HG02571 (cell line): ENCODE measurements around the gene RCAN1.
"Not testable (repeated sequence)": the region's sequence is repeated elsewhere in the genome, so short reads cannot be mapped to it uniquely, and the experiment has no call there.

Source experiments
- ATAC-seq: cut with Tn5 transposase; IDR thresholded peaks from one replicate; pipeline ENCODE4 v1.9.1; 2021; ENCODE audit warnings: mild to moderate bottlenecking, moderate library complexity; ENCODE audit not compliant: unreplicated experiment

The RCAN1 gene

DNA sequence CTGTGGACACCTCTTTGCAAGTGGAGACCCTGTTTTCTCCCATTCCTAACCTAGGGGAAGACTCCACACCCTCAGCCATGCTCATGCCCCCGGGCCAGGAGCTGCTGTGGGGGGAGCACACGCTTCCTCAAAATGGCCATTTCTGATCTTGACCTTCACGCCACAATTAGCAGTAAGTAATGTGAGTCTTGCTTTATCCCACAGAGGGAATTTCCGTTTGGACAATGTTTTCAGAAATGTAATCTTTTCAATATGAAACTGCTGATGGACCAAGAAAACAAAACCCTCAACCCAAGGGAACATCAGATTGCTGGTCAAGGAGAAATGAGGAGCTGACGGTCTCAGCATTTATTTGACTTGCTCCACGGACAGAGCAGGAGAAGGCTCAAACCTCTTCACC lies 94.6 kb downstream of the RCAN1 start:
- no peak for ATAC-seq

DNA sequence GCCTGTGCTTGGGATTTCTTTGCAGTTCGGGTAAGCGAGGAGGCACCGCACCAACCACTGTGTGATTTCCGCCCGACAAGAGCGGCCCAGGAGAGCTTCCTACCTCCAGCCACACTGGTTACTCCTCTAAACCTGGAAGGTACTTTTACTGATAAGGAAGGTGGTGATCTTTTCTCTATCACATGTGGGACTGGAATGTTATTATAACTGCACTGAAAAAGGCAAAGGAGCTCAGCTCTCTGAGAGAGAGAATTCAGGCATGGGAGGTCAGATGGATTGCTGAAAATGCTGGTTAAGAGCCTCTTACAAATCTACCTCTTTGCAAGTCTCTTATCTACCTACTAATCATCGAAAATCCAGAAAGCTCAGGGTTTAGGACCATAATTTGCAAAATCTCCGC lies 95.2 kb downstream of the RCAN1 start:
- ATAC-seq: no peak

DNA sequence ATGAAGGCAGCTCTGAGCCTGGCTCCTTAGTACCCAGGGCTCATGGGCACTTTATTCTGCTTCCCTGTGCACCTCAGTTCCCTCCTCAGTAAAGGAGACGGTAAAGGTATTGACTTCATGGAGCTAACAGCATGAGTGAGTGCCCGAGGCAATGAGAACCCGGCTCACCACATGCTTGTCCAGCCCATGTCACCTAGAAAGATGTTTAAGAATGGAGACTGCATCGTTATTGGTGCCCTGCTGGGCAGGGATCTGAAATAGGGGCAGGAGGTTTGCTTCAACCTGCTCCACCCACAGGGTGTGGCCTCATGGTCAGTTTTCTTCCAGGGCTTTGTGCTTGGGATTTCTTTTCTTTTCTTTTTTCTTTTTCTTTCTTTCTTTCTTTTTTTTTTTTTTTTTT lies 95.9 kb downstream of the RCAN1 start:
- no peak for ATAC-seq

DNA sequence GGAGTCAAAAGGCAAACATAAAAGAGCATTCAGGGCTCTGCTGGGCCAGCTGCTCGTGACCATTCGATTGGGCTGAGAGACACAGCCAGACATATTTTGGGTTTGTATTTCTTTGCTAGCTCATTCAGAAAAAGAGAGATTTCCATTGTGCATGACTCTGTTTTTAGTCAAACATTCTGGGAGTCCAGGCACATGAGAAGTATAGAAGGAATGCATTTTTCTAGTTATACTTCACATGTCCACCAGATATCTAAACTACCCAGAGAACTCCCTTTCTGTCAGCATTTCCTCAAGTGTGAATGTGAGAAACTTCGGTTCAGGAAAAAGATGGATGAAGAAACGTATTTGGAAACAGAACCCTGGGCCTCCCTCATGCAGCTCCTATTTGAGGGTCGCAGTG lies 96.6 kb downstream of the RCAN1 start:
- no peak for ATAC-seq

DNA sequence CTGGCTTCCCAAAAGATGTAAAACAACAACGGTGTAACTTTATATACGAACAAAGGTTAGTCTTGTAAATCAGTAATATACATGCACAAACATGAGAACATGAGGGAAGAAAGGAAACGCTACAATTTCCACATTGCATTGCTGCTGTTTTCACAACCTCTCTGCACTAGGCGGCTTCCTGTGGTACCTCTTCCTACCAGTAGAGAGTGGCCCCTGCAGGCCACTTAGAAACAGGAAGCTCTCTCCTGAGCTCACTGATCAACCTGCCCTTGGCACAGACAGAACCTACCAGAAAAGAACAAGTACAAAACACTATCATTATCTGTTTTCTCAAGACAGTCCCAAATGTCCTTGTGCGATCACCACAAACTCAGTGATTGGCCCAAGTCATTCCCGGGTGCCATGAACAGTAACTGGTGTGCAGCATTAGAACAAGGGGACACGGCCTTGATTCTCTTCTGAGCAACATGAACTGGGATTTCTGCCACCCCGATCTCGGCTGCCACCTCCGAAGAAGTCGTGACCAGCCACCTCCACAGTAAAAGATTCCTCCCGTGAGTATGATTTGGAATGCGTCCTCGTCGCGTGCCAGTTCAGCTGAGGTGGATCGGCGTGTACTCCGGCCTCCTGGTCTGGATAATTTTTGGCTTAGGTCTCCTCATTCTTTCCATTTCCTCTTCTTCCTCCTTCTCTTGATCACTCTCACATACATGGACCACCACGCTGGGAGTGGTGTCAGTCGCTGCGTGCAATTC lies 97.2 kb downstream of the RCAN1 start:
- no peak for ATAC-seq

DNA sequence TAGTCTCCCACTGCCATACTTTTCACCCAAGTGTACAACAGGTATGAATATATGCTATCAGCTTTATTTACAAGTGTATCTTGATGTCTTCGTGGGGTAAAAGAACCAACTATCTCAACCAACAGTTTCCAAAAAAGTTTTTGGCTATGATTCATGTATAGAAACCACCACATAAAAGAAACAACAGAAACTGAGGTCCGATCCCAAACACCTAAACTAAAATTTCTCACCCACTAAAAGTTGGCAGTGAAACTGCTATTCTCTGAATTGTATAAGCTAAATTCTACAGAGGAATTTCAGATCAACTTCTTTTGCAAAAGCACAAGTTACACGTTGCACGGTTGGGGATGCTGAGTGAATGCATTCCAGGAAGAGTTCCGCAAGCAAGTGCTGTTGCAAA lies 97.9 kb downstream of the RCAN1 start:
- no peak for ATAC-seq

DNA sequence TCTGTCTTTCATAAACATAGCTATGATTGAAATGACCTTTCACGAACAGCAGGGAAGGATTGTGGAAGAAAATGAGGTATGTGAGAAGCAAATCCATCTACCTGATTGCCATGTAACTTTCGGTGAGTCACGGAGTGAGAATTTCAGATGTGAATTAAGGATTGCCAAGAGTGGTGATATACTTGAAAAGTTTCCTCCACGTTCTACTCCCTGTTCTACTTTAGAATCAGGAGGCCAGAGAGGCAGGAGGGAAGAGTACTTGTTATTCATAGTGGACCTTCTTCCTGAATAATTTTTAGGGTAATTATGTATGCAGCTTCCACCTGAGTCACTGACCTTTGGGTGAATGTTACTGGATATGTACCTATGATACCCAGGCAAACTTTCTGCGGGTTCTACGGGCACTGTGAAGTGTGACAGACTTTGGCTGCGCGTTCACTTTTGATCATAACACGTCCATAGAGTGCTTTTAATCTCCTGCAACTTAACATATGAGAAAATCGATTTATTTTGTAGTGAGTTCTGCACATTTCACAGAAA lies 100.3 kb downstream of the RCAN1 start:
- ATAC-seq: no peak

DNA sequence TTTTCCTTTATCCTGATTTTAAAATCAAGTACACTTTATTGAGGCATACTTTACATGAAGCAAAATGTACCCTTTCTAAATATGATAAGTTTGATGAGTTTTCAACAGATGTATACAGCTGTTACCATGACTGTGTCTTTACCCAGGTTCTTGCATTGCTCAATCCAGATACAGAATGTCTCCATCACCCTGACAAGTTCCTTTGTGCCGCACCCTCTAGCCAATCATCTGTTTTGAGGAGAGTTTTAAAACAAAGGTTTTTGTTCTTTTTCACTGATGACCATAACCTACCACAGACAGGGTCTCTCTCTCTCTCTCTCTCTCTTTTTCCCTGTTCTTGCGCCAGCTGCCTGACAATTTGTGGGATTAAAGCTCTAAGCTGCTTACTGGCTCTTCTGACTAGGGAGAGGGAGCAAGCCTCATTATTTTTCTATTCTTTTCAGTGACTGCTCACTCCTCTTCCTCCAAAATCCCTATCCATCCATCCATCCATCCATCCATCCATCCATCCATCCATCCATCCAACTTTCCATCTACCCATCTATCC lies 101.7 kb downstream of the RCAN1 start:
- ATAC-seq: no peak

DNA sequence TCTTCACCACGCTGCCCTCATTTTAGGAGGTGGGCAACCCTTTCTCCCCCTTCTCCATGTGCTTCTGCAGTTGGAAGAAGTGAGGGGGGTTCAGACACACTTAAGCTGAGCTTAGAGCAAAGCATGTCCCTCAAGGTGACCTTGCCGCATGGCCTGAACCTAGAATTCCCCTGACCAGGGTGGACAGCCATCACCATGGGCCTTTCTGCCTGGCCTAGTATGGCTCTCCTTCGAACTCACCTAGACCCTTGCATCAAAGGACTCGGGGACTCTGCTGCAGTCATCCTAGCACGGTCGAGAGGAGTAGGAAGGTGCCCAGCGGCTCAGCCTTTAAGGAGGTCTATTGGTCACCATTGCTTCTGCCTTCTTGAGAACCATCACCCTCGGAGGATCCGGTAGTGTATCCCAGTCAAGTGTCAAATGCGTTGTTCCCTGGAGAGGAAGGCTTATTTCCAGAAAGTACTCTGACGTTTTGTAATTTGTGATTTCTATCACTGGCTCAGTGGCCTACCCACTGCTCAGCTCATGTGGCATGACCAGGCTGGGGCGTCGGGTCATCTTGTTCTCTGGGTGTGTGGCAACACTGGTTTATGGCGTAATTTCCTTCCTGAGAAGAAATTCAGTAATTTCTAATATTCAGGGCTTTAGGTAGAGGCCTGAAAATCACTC lies 103.0 kb downstream of the RCAN1 start, which contains the start of gene KCNE1:
Gene KCNE1 (minus strand): TSS at position 424 of the 669 bp plus-strand sequence. CDS start 62,576 bp downstream, outside the sequence.
- ATAC-seq: no peak

DNA sequence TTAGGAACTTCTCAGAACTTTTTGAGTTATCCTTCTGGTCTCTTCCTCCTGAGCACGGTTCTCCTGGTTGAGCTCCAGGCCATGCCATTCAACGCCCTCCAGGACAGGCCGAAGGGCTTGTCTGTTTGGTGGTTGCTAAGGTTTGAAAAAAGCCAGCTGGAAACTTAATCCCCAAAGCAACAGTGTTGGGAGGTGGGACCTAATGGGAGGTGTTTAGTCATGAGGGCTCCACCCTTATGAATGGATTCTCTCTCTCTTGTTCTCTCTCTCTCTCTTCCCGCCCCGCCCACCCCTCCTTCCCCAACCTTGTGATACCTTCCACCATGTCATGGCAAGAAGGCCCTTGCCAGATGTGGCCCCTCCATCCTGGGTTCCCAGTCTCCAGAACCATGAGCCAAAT lies 103.7 kb downstream of the RCAN1 start:
- no peak for ATAC-seq

DNA sequence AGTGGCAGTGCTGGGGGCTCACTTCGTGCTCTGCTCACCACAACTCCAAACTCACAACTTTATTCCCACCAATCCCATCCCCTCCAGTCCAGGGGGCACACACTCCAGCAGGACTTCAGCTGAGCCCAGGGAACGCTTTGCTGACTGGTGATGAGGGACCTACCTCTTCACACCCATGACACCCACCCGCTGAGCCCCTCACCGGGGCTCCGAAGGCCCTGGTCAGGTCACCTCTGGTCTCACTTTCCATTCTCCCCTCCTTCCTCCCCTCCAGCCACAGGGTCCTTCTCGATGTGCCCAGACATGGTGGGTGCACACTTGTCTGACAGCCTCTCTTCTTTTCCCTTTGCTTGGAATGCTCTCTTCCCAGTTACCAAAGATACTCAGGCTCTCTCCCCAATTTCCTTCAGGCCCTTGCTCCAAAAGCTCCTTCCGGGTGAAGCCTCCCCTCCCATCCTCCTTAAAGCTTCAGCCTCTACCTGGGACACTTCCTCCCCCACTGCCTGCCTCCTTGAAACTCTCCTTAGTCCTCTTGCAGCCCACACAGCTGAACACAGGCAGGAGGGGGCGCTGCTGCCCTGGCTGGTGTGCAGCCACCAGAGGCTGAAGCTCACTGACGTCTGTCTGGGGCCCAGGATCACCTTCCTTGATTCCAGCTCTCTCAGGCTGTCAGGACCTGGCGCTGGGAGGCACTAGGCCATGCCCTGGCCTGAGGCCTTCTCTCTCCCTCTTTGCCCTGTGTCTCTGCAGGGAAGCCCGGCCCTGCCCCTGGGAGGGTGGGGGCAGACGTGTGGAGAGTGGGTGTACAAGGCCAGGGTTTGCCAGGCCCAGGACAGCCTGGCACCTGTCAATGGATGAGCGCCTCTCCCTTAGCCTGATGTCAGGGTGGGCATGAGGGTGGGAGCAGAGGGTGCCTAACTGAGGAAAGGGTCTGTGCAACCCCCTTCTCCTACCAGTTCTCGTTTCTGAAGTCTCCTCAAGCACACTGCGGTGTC lies 104.5 kb downstream of the RCAN1 start:
- ATAC-seq: no peak

DNA sequence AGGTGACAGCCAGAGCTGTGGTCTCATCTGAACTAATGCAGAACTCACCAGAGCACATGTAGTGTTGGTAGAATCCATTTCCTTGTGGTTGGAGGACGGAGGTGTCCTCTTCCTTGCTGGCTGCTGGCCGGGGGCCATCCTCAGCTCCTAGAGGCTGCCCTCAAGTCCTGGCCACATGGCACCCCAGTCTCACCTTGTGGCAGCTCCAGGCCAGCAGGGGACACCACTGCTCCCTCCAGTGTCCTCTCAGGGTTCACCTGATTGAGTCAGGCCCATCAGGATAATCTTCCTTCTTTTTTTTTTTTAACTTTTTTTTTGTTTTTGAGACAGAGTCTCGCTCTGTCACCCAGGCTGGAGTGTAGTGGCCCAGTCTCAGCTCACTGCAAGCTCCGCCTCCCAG lies 105.8 kb downstream of the RCAN1 start:
- ATAC-seq: no peak

DNA sequence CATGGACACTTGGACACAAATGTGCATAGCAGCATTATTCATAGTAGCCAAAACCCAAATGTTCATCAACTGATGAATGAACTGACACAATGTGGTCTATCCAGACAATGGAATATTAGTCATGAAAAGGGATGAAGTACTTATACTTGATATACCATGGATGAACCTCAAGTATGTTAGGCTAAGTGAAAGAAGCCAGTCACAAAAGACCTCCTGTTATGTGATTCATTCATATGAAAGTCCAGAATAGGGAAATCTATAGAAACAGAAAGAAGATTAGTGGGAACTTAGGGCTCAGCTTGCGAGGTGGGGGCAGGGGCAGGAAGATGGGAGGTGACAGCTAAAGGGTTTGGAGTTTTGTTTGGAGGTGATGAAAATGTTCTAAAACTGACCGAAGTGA lies 110.3 kb downstream of the RCAN1 start:
- ATAC-seq: no peak

DNA sequence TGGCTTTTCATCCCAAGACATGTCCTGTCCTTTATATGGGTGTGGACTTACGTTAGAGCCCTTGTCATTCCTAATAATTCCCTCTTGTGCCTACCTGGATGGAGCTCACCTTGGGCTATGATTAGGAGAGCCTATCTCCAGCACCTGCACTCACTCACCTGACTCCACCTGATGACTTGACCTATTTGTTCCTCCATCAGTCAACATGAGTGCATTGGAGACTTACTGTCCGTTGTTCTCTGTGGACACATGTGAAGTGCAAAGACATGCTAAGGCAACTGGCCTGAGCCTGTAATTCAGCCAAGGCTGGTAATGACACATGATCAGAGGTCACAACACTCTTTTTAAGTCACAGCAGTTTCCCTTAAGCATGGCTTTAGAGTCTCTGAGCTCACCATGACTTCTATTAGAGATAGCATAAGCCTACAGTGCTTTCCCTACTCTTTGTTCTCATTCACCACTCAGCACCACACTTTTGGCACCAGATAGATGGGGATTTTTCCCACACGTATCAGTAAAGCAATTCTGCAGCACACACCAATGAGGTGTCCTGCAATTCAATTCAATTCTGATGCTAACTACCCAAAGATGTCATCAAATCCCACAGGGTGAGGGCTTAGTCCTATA lies 112.3 kb downstream of the RCAN1 start:
- no peak for ATAC-seq

DNA sequence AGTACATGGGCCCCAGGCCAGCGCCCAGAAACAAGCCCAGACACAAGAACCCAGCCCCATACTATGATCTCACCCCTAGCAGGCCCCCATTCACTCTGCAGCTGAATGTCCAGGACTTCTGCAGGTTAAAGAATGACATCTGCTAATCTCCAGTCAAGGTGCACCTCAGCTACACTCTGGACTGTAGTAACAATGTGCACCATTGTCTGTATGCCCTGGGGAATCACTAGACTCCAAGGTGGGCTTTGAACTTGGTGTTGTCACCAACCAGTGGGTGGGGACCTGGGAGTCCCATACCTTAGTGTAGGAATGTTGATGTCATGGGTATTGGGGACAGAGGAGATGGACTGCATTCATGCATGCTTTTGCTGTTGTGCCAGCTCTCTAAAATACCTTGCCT lies 113.2 kb downstream of the RCAN1 start:
- ATAC-seq: no peak

DNA sequence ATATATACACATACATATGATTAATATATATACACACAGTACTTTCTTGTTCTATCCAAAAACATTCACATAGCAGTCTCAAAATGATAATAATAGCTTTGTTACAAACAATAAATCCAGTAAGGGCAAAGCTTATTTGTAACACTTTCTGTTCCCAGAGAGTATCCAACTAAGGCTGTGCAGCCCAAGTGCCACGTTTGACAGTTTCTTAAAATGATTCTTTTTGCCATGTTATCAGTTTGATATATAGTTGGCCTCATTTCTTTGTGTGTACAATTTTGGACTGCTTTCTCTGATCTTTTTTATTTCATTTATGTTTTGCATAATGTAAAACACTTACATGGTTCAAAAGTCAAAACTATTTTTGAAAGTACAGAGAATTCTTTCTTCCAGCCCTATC lies 114.7 kb downstream of the RCAN1 start:
- ATAC-seq: no peak

DNA sequence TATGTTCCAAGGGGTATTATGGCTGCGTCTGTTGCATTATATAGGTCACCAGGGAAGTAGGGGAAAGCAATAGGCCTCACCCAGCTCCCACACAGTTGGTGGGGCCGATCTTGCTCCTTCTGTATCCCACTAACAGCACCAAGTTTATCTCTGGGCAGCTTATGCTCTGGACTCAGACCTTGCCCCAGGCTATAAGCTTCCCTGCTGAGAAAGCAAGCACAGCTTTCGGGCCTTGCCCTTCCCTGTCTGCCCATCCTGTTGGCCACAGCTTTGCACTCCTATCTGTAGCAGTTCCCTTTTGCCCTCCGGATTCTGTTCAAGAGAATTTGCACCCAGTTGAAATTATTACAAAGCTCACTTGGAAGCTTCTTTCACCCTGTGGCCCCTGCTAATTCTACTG lies 115.8 kb downstream of the RCAN1 start:
- no peak for ATAC-seq

DNA sequence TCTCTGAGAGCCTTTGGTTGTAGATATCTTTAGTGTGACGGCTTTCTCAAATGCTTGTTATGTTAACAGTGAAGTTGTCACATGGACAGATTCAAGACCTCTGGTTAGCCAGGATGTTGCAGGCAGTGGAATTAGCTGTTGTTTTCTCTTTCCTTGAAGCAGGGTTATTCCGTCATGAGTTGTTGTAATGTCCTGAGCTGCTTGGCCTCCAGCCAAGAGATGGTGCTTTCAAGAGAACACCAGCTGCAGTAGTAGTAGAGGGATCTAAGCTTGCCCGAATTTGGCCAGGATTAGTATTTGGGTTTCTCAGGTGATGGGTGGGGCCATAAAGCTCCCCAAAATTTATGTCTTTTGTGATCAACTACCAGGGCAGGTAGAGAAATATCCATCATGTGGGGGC lies 116.3 kb downstream of the RCAN1 start:
- no peak for ATAC-seq

DNA sequence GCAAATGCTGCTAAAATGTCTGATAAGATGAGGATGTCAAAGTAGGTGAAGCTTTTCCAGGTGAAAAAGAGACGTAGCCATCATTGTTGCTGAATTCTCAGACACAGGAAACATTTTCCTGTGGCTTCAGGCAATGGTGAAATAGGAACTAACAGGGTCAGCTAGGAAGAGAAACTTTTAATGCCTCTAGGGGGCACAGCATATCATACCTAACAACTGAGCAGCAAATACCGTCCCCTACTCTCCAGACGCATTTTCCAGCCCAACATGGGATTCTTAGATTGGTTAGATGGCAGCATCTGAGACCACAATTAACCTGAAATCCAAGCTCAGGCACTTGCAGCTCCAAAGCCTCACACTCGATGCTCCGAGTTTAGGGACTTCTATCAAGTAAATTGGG lies 131.1 kb downstream of the RCAN1 start:
- ATAC-seq: not testable (repeated sequence)

DNA sequence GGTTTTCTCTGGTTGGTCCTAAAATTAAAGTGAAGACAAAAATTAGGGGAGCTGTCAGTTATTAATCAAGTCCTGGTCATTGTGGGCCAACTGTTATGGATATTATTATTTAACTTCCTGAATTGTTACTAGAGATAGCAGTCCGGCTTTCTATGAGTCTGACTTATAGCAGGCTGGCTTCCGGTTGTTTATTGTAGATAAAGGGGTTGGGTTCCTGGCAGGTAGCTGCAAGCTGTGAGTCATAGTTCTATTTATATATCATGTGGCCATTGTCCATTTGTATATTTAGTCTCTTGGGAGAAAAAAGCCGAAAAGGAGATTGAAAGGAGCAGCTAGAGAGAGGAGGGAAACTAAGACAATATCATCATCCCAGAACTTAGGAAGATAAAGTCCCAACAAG lies 131.5 kb downstream of the RCAN1 start:
- ATAC-seq: not testable (repeated sequence)
